GM19351 (cell line): ENCODE results near the gene CTDSPL.

ENCODE experiments used
- ATAC-seq: cut with Tn5 transposase; IDR thresholded peaks from one replicate; pipeline ENCODE4 v1.9.1; 2021; ENCODE audit warnings: mild to moderate bottlenecking, moderate library complexity; ENCODE audit not compliant: unreplicated experiment

The CTDSPL gene

GRCh38 chr3:37941608-37942508, 80.2 kb downstream of the CTDSPL start:
- no peak for ATAC-seq

DNA sequence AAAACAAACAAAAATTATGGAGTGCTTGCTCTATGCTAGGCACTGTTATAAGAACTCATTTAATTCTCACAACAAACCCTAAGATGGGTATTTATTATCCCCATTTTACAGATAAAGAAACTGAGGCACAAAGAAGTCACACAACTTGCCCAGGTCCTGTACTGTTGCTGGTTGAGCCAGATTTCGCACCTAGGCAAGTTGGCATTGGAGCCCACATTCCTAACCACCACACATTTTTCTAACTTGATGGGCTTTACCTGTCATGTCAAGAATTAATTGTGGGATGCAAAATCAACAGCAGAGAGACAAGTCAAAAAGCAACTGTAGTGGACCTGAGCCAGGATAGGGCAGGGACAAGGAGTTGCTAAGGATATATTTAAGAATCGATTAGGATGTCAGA, 81.0 kb downstream of the CTDSPL start:
- ATAC-seq: no peak

GRCh38 chr3:37943126-37943525, 81.4 kb downstream of the CTDSPL start:
- ATAC-seq: no peak

DNA sequence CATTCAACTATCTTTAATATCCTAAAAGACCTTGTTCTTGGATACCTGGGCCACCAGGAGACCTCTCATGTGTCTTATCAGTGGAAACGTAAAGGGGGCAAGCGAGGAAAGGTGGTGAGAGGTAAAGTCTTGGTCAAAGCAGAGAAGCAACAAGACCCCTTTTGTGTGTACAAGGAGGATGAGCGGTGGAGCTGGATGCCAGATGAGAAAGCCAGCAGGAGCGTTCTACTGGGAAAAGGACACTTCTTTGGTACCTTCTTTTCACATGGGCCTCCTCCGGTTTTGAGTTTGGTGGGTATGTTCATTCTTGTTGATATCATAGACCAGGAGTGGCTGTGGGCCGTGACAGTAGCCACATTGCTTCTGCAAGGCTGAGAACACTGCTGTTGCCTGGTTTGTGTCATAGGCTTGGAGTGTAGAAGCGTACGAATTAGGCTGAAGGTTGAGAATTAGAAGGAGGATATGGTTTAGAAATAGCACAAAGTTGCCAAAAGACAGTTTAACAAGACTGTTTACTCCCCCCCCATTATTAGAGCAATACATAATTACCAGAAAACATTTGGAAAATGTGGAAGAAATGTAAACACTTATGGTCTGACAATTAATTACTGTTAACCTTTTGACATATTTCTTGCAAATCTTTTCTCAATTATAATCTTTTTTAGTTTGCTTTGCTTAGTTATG, 82.1 kb downstream of the CTDSPL start:
- ATAC-seq: no peak

DNA sequence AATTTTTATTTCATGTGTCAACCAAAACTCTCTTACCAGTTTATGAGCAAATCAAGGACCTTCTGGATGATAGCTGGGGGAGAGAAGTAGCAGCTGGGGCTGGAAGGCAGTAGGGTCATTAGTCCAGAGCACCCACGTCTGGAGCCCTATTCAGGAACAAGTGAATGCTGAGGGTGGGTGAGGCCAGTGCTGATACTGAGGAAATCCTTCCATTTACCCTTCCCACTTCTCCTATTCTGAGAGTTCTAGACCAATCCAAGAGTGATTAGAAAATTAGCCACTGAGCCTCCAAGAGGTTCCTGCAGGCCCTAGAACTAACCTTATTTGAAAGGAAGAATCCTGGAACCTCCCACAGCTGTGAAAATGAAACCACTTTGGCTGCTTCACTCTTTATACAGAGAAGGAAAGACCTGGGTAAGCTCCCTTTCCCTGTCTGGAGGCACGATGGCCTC, 82.7 kb downstream of the CTDSPL start:
- no peak for ATAC-seq

- ATAC-seq: no peak
These were observed 83.6 kb downstream of the CTDSPL start for GRCh38 chr3:37945156-37945806.

DNA sequence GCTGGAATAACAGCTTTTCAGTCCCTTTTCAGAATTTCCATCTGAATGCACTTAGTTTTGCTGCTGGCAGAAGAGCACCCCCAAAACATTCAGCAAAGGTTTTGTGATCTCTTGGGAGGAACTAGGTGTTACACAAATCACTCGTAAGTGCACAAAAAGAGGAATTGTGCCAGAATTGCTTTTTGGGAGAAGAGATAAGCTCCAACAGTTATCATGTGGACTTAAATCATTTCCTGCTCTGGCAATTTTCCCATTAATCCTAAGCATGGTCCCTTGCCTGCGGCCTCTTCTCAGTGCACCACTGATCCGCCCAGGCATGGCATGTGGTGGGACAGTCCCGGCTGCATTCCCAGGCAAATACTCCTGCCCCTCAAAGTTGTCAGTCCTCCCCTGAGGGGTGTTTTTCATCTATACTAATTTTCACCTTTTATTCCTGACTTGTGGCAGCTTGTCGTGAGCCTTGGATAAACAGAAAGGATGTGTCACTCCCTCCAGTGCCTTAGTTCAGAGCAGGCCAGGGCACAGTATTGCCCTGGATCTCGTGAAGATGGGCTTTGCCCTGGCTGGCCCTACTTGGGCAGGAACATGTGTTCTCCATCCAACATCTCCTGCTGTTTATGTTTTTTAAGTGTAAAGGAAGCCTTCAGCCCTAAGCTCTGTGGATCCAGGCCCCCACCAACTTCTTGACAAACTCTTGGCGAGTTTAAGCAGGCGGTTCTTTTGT, 84.3 kb downstream of the CTDSPL start:
- ATAC-seq: no peak

DNA sequence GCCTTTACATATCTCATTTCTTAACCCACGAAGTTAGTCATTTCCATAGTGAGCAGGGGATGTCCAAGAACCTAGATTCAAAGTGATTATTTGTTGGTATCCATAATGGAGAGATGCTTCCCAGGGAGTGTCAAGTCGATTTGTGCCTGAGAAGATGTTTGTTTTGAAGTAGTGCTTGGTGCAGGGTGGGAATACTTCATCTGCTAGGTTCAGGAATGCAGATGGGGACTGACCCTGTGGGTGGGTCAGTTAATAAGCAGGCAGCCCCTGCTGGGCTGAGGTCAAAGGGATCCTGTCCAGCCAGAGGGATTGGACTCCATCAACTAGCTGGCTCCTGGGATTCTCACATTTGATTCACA, 84.8 kb downstream of the CTDSPL start:
- no peak for ATAC-seq

GRCh38 chr3:37949866-37950265, 88.2 kb downstream of the CTDSPL start:
- ATAC-seq: no peak

DNA sequence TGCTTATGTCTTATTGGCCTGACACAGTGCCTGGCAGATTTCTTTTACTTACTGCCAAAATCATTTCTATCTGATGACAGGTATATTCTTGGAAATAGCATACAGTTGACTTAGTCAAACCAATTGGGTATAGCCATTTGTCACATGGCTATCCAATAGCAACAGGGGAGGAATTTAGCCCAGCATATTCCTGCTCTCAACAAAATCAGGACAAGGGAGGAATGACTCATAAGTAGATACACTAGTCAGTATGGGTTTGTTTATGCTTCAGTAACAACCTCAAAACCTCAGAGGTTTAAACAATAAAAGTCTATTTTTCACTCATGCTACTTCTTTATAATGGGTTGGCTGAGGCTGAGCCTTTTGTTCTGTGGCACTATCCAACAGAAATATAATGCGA, 90.9 kb downstream of the CTDSPL start:
- ATAC-seq: no peak

- ATAC-seq: no peak
These were observed 91.5 kb downstream of the CTDSPL start for GRCh38 chr3:37953226-37953625.

GRCh38 chr3:37953707-37954394, 92.2 kb downstream of the CTDSPL start:
- no peak for ATAC-seq

DNA sequence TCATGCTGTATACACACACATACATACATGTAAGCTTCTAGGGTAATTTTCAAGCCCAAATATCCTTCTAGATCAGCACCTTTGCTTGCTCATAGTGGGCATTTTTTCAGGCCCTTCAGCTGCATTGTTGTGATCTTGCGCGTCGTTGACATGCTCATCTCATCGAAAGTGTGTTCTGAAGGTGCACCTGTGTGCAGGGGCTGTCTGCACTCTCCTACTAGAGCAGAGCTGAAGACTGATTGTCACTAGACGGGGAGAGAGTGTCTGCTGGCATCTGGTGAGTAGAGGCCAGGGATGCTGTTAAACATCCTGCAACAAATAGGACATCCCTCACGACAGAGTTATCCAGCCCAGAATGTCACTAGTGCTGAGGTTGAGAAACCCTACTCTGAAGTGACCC, 93.2 kb downstream of the CTDSPL start:
- no peak for ATAC-seq

- no peak for ATAC-seq
These were observed 94.4 kb downstream of the CTDSPL start for GRCh38 chr3:37955918-37956707.

DNA sequence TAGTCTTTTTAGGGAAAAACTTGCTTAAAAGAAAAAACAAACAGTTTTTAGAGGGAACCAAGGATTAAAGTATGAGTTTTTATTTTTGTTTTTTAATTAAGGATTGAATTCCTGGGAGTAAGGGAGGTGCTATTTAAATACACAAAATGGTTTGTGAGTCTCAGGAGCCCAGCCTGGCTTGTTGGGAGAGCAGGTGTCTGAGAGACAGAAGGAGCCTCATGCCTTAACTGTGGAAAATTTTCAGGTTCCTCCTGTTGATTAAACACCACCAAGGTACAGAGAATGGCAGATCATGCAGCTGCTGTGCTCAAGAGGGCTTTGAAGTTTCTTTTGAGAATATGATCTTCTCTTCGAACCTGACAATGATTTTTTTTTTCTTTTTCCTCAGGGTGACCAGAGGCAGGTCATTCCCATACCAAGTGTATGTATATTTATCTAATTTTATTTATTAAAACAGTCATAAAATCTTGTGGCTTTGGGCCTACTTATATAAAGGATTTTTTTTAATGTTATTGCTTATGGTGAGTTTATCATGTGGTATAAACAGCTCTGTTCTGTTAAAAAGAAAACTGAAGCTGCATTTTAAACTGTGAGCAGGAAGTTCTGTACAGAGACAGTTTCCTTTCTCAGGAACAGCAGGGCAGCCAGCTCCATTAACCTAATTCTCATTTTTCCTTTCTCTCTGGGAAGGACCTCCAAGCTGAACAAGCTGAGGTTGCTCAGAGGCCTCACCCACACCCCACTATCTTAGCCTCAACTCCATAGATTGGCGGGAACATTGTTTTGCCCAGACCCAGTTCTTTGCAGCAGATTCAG, 95.3 kb downstream of the CTDSPL start:
- ATAC-seq: no peak

DNA sequence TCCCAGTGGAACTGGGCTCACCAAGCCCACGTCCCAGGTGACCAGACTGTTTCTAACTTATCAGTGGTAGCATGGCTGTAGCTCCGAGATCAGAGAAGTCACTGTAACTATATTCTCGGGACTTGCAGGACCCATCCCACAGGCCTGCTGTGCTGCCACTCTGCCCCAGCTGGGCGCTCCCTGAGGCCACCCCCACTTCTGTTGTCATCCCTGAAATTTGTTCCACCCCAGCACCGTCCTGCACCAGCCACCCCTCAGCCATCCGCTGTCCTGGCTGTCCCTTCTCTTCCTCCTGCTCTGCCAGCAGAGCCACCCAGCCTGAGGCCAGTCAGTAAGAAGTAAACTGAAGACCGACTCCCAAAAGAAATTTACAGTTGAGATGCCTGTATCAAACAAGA, 95.9 kb downstream of the CTDSPL start:
- no peak for ATAC-seq

DNA sequence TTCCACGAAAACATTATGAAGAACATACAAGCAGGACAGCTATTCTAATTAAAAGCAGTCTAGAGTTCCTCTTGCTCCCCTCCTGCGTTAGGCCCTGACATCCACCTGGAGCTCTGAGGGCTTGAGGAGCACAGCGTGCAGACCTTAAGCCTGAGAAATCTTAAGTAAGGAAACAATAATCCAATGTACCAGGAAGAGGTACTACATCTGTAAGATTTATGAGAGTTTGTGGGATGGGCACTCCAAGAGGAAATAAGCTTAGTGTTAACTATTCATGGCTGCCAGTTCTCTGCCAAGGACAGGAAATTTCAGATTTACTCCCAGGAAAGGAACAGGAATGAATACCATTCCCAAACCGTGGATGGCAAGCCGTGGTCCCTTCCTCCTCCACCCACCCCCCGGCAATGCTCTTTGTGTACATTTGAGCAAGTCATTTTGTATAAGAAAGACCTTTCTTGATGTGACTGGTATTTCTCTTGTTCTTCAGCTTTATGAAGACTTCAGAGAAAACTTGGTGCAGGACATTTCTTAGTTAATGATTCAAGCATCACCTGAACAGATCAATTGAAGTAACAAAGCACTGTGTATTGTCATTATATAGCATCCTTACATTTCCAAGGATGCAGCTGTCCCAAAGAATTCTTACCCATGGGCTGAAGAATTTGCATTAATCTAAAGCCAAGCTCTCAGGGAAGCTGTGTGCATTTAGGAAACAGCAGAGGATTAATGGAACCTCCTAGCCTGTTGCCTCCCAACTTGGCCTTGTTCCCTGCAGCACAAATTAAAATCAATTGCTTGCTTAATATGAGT, 100.1 kb downstream of the CTDSPL start:
- ATAC-seq: no peak

DNA sequence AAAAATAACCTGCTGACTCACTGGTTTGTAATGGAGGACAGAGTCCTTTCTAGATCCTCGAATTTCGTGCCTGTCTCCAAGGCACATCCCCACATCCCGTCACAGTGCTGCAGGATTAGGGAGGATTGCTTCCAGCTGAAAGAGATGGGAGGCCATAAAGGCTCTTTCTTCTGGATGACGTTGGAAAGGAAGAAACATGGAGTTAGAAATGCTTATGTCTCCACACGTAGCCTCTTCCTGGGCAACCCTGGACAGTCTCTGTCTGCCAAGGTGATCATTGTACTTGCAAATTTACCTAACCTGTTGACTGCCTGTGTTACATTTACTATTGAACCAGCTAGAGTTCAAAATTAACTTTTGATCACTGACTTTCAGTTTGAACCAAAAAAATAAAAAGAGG, 101.3 kb downstream of the CTDSPL start:
- ATAC-seq: no peak
